B cell (primary cell): ENCODE data around the gene HMG20B. TPM values are rescaled to one million over a fixed set of nuclear protein-coding genes. Genes with fewer than 3 reads are reported as not detected.

Experiments
- ATAC-seq: fragments of 200-7000 bp; cut with Tn5 transposase; one replicate; pipeline ENCODE4 v1.10.0; 2021; ENCODE audit warnings: low read depth, mild to moderate bottlenecking, moderate number of reproducible peaks, moderate library complexity
- CTCF ChIA-PET: fragments of 350-600 bp; sonication (Branson Sonifier 250); formaldehyde crosslinking; loops from one replicate; lab custom pipeline; 2021; ENCODE audit warnings: antibody characterized with exemption, inconsistent platforms; lab: Charles Lee
- POLR2A ChIA-PET: fragments of 350-600 bp; sonication (Branson Sonifier 250); formaldehyde crosslinking; loops from one replicate; lab custom pipeline; 2021; ENCODE audit warnings: antibody characterized with exemption; lab: Charles Lee
- DNase-seq: peaks from one replicate; pipeline ENCODE4 v3.0.0; 2013
- H2AFZ ChIP-seq: 2 replicates; pipeline ENCODE4 v1.6.1; 2012; ENCODE audit warnings: mild to moderate bottlenecking, low read depth, low read length; ENCODE audit not compliant: insufficient read depth, poor library complexity, severe bottlenecking
- H3K27ac ChIP-seq, 2 donors: 1 replicate in 1 of 2; 2 replicates in 1 of 2; pipeline ENCODE4 v1.5.1; 2012 to 2013; ENCODE audit warnings: low read length in 2 of 2, mild to moderate bottlenecking in 2 of 2, moderate library complexity in 1 of 2
- H3K27me3 ChIP-seq, 4 experiments: fragments of 200-600 bp in 1 of 4; sonication (generic) in 1 of 4; replicated peaks in 1 of 4; 1 replicate in 2 of 4; 2 replicates in 2 of 4; pipeline versions ENCODE4 v1.6.1 to v1.7.0; 2013 to 2016; ENCODE audit warnings: low read length in 3 of 4, mild to moderate bottlenecking in 2 of 4, mixed read lengths in 1 of 4, moderate library complexity in 1 of 4; ENCODE audit not compliant: insufficient read depth in 4 of 4, control insufficient read depth in 3 of 4; ENCODE audit errors: control extremely low read depth in 1 of 4
- H3K36me3 ChIP-seq, 2 experiments: replicated peaks in 1 of 2; 1 replicate in 1 of 2; 2 replicates in 1 of 2; pipeline versions ENCODE4 v1.6.1 to v1.7.1; 2013; ENCODE audit warnings: low read length in 1 of 2; ENCODE audit not compliant: insufficient read depth in 2 of 2, control insufficient read depth in 1 of 2; ENCODE audit errors: control extremely low read depth in 1 of 2, extremely low read depth in 1 of 2
- H3K4me1 ChIP-seq, 2 donors: fragments of 200-600 bp in 1 of 2; sonication (generic) in 1 of 2; 1 replicate in 1 of 2; 2 replicates in 1 of 2; pipeline versions ENCODE4 v1.5.1 to v1.6.1; 2013 to 2017; ENCODE audit warnings: low read length in 2 of 2; ENCODE audit not compliant: control insufficient read depth in 2 of 2, insufficient read depth in 2 of 2
- H3K4me2 ChIP-seq: replicated peaks from 2 replicates; pipeline ENCODE3; 2012; ENCODE audit warnings: mild to moderate bottlenecking, low read depth, low read length; ENCODE audit not compliant: poor library complexity, severe bottlenecking
- H3K4me3 ChIP-seq, 5 experiments: fragments of 200-600 bp in 1 of 5; sonication (generic) in 1 of 5; 1 replicate in 3 of 5; 2 replicates in 2 of 5; pipeline versions ENCODE4 v1.5.1 to v1.7.0; 2011 to 2016; ENCODE audit warnings: low read length in 4 of 5, mild to moderate bottlenecking in 4 of 5, low read depth in 2 of 5, control low read depth in 1 of 5, moderate library complexity in 1 of 5; ENCODE audit not compliant: insufficient read depth in 1 of 5; ENCODE audit errors: control extremely low read depth in 1 of 5, extremely low read depth in 1 of 5
- H3K79me2 ChIP-seq: fragments of 200-600 bp; sonication (generic); one replicate; pipeline ENCODE4 v1.6.0; 2016; ENCODE audit warnings: low read length; ENCODE audit not compliant: control insufficient read depth, insufficient read depth
- H3K9ac ChIP-seq: fragments of 200-600 bp; sonication (generic); 2 replicates; pipeline ENCODE4 v1.6.1; 2017; ENCODE audit warnings: mild to moderate bottlenecking, low read length, moderate library complexity
- H3K9me3 ChIP-seq, 3 donors: one replicate each; pipeline versions ENCODE4 v1.6.1 to v1.7.1; 2013; ENCODE audit warnings: low read length in 2 of 3; ENCODE audit not compliant: control insufficient read depth in 2 of 3, insufficient read depth in 1 of 3; ENCODE audit errors: control extremely low read depth in 1 of 3
- H4K20me1 ChIP-seq: 2 replicates; pipeline ENCODE4 v1.6.0; 2012; ENCODE audit warnings: mild to moderate bottlenecking, low read length; ENCODE audit not compliant: insufficient read depth, control insufficient read depth, poor library complexity, severe bottlenecking
- H3K27ac Mint-ChIP-seq: one replicate; pipeline ENCODE4 v1.8.0; 2021; ENCODE audit warnings: mixed read lengths
- H3K27me3 Mint-ChIP-seq: one replicate; pipeline ENCODE4 v1.8.0; 2021; ENCODE audit warnings: mixed read lengths
- H3K4me1 Mint-ChIP-seq: one replicate; pipeline ENCODE4 v1.8.0; 2021; ENCODE audit warnings: mixed read lengths
- H3K4me3 Mint-ChIP-seq: one replicate; pipeline ENCODE4 v1.8.0; 2021; ENCODE audit warnings: mixed read lengths
- H3K9me3 Mint-ChIP-seq: one replicate; pipeline ENCODE4 v1.8.0; 2022; ENCODE audit warnings: mixed read lengths; ENCODE audit not compliant: insufficient read depth
- CTCF ChIP-seq: fragments of 200-600 bp; IDR thresholded peaks from one replicate; pipeline ENCODE4 v1.8.0; 2022; ENCODE audit warnings: antibody characterized with exemption, mild to moderate bottlenecking
- EZH2 ChIP-seq: IDR thresholded peaks from 2 replicates; pipeline ENCODE4 v1.6.1; 2012; ENCODE audit warnings: borderline replicate concordance, low read depth, mild to moderate bottlenecking, moderate library complexity, low read length; ENCODE audit not compliant: insufficient read depth, poor library complexity, severe bottlenecking
- WGBS: methylation state at CpG from one replicate; pipeline ENCODE4 v1.1.5; 2013; ENCODE audit warnings: missing lambda C conversion rate; ENCODE audit not compliant: insufficient coverage; 5-methylcytosine and 5-hydroxymethylcytosine counted together
- intact Hi-C: fragments of 100-400 bp; cut with micrococcal nuclease; formaldehyde crosslinking; loops from one replicate; pipeline ENCODE4 v1.10.0; 2022
- polyA plus RNA-seq: library from polyadenylated mRNA; depleted of rRNA; stranded (reverse); fragments of >200 nt; gene quantifications from 2 replicates; pipeline ENCODE4 v1.2.3, GENCODE V29; 2012
- total RNA-seq, 2 donors: library from RNA; stranded (reverse); fragments of 120-200 nt in 1 of 2; gene quantifications; 1 replicate in 1 of 2; 2 replicates in 1 of 2; pipeline versions ENCODE4 v1.2.3 to v1.2.4, GENCODE V29; 2013 to 2022

The HMG20B gene
- total and polyA plus RNA-seq, 2 donors (not counting 1 experiment from before 2014, with no cell fraction given): 41.7 to 59.0 TPM

DNA sequence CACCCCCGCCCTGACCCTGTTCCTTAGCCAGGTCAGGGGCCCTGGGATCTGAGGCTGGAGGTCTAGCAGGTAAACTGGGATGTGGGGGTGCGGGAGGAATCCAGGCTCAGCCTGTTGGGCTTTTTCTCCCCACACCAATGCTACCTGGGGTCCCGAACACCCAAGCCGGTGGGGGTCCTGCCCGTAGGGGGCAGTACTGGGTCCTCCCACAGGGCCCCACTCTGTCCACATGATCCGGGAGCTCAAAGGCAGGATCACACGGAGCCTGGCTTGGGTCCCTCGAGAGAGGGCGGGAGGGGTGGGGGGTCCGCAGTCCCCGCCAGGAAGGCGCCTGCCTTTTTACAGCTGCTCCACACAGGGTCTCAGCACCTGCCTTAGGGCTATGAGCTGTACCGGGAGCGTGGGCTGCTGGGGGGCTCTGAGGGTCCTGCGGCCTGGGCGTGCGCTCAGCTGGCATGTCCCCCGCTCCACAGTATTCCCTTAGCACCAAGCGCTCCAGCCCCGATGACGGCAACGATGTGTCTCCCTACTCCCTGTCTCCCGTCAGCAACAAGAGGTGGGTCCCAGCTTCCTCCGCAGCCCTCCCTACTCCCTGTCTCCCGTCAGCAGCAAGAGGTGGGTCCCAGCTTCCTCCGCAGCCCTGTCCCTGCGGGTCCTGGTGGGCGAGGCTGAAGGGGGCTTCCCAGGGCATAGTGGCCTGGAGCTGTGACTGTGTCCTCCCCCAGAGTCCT, 46.1 kb upstream of the HMG20B start:
- DNase-seq: no peak

More for the DNA sequence above, 46.1 kb upstream of the HMG20B start:
- WGBS: over 99% methylated on average over 27 of the region's 28 CpGs
- intact Hi-C loops: no loop called here
- Histone ChIP-seq H3K9me3 (no peaks in the 10 kb centered on the region), H2AFZ (no peak overlapping the region), H3K36me3 (peaks cover 0 to 69% of the 10 kb centered on the region in 2 experiments), H3K4me3 (no peak overlapping the region), H3K79me2 (peaks cover 49% of the 10 kb centered on the region), H3K4me2 (no peak overlapping the region), H3K9ac (no peak overlapping the region), H3K27me3 (no peaks in the 10 kb centered on the region), H4K20me1 (peaks cover 72% of the 10 kb centered on the region), H3K27ac (no peak overlapping the region), H3K4me1 (no peaks in the 10 kb centered on the region)
- H3K4me1 Mint-ChIP-seq: no peaks in the 10 kb centered on the region
- H3K9me3 Mint-ChIP-seq: no peaks in the 10 kb centered on the region
- H3K4me3 Mint-ChIP-seq: no peak overlapping the region
- CTCF ChIA-PET: interaction anchor here (1.1 kb wide), 1 partner anchor 14 kb away, joined by 4 read pairs; no protein-coding TSS in a partner anchor
- no peak for TF ChIP-seq EZH2
- no peak for TF ChIP-seq CTCF
- no peak overlapping the region for H3K27ac Mint-ChIP-seq
- ATAC-seq: no peak
- H3K27me3 Mint-ChIP-seq: no peaks in the 10 kb centered on the region
- POLR2A ChIA-PET: no interaction called here
